Thoracic aorta (tissue), 2 donors: ENCODE results near the gene APBA3. TPM values are rescaled to one million over a fixed set of nuclear protein-coding genes. Genes with fewer than 3 reads are reported as not detected.

Experiments used
- ATAC-seq: fragments of 150-250 bp; one replicate; pipeline ENCODE4 v1.8.0; 2017; ENCODE audit warnings: low read depth; ENCODE audit not compliant: insufficient number of reproducible peaks, low FRiP score
- DNase-seq: peaks from one replicate; pipeline ENCODE4 v3.0.0-alpha.2; 2020; ENCODE audit warnings: low spot score
- H3K27ac ChIP-seq, 2 donors: fragments of 200-600 bp; sonication (generic); 1 replicate in 1 of 2; 2 replicates in 1 of 2; pipeline ENCODE4 v1.5.1; 2016; ENCODE audit warnings: mild to moderate bottlenecking in 2 of 2, moderate library complexity in 2 of 2
- H3K27me3 ChIP-seq: fragments of 200-600 bp; sonication (generic); replicated peaks from 2 replicates; pipeline ENCODE4 v1.6.0; 2016; ENCODE audit warnings: mild to moderate bottlenecking; ENCODE audit not compliant: insufficient read depth
- H3K36me3 ChIP-seq: fragments of 200-600 bp; sonication (generic); one replicate; pipeline ENCODE4 v1.5.1; 2016
- H3K4me1 ChIP-seq, 2 donors: fragments of 200-600 bp; sonication (generic); 1 replicate in 1 of 2; 2 replicates in 1 of 2; pipeline versions ENCODE4 v1.5.1 to v1.6.0; 2016; ENCODE audit warnings: low read depth in 2 of 2, mild to moderate bottlenecking in 1 of 2; ENCODE audit not compliant: control insufficient read depth in 1 of 2
- H3K4me3 ChIP-seq: fragments of 200-600 bp; sonication (generic); 2 replicates; pipeline ENCODE4 v1.5.1; 2016; ENCODE audit warnings: mild to moderate bottlenecking
- H3K9me3 ChIP-seq: fragments of 200-600 bp; sonication (generic); 2 replicates; pipeline ENCODE4 v1.5.1; 2016
- total RNA-seq, 2 donors: library from RNA; depleted of rRNA; stranded (reverse); fragments of >200 nt; gene quantifications; one replicate each; pipeline versions ENCODE4 v1.1.0 to v1.2.3, GENCODE V29; 2016
- TF ChIP-seq, protein P1 (sequence below): fragments of 200-600 bp; sonication (generic); IDR thresholded peaks from one replicate; pipeline ENCODE4 v1.5.1; 2019; ENCODE audit warnings: antibody characterized with exemption

APBA3 gene
- total RNA-seq, 2 donors from 2014 or later = 17.4 to 26.8 TPM

DNA sequence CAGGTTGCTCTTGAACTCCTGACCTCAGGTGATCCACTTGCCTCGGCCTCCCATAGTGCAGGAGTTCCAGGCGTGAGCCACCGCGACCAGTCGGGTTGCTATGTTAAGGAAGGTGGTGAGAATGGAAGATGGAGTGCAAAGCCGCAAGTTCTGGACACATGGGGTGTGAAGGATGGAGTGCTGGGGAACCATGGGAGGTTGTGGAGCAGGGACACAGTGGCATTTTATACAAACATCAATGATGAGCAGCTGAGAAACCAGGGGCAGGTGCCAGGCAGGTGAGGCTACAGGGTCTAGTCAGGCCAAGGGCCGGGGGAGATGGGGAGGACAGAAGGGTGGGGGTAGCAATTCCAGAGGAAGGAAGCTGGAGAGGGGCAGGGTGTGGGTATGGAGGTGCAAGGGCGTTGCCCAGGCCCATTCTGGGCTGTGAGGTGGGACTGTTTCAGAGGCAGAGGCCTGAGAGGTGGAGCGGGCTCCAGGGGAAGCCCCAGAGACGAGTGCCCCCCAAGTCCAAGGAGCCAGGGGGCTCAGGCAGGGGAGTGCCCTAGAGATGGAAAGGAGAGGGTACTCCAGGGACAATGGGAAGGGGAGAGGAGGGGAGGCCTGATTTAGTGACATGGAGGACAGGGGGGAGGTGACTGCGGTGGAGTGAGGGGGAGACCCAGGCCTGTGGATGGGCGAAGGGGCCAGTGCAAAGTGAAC is 12.5 kb upstream of the APBA3 start:
- H3K4me3 ChIP-seq = no peak overlapping the region
- no peaks in the 10 kb centered on the region for H3K4me1 ChIP-seq
- DNase-seq (no peak), ATAC-seq (no peak)
- H3K27me3 ChIP-seq = no peaks in the 10 kb centered on the region
- H3K9me3 ChIP-seq = no peaks in the 10 kb centered on the region
- H3K36me3 ChIP-seq = no peaks in the 10 kb centered on the region
- TF ChIP-seq, protein P1, sequence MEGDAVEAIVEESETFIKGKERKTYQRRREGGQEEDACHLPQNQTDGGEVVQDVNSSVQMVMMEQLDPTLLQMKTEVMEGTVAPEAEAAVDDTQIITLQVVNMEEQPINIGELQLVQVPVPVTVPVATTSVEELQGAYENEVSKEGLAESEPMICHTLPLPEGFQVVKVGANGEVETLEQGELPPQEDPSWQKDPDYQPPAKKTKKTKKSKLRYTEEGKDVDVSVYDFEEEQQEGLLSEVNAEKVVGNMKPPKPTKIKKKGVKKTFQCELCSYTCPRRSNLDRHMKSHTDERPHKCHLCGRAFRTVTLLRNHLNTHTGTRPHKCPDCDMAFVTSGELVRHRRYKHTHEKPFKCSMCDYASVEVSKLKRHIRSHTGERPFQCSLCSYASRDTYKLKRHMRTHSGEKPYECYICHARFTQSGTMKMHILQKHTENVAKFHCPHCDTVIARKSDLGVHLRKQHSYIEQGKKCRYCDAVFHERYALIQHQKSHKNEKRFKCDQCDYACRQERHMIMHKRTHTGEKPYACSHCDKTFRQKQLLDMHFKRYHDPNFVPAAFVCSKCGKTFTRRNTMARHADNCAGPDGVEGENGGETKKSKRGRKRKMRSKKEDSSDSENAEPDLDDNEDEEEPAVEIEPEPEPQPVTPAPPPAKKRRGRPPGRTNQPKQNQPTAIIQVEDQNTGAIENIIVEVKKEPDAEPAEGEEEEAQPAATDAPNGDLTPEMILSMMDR = no peak
- H3K27ac ChIP-seq = no peak overlapping the region

DNA sequence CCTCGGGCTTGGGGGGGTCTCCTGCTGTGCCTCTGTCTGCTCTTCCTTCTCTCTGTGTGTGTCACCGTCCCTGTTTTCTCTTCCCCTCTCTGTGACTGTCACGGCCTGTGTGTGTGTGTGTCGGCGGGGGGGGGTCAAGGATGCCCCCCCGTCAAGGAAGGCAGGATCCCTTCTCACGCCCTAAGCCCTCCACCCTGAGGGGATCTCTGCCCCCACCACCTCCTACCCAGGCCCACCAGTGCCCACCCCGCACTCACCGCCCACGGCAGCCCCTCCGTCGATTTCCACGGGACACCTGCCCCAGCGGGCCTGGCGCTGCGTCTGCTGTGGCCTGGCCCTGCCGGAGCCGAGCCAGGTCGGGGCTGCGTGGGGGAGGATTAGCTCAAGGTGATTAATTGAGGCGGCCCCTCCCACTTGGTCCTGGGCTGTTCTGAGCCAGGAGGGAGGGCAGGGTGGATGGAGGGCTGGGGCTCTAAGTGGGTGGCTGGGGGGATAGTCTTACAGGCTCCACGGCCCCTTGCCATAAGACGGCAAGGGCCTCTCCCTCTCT is 10.5 kb upstream of the APBA3 start, which contains the start of gene RAX2:
Gene RAX2 (minus strand): TSS at position 323 of the 550 bp plus-strand sequence. CDS start 486 bp downstream, outside the sequence.
- Histone ChIP-seq H3K9me3 (no peaks in the 10 kb centered on the region), H3K36me3 (peaks cover 8% of the 10 kb centered on the region), H3K27me3 (no peaks in the 10 kb centered on the region), H3K4me1 (no peaks in the 10 kb centered on the region), H3K4me3 (no peak within 1 kb of the TSS), H3K27ac (no peak within 1 kb of the TSS)
- ATAC-seq (no peak), DNase-seq (no peak)
- TF ChIP-seq, protein P1 = no peak

DNA sequence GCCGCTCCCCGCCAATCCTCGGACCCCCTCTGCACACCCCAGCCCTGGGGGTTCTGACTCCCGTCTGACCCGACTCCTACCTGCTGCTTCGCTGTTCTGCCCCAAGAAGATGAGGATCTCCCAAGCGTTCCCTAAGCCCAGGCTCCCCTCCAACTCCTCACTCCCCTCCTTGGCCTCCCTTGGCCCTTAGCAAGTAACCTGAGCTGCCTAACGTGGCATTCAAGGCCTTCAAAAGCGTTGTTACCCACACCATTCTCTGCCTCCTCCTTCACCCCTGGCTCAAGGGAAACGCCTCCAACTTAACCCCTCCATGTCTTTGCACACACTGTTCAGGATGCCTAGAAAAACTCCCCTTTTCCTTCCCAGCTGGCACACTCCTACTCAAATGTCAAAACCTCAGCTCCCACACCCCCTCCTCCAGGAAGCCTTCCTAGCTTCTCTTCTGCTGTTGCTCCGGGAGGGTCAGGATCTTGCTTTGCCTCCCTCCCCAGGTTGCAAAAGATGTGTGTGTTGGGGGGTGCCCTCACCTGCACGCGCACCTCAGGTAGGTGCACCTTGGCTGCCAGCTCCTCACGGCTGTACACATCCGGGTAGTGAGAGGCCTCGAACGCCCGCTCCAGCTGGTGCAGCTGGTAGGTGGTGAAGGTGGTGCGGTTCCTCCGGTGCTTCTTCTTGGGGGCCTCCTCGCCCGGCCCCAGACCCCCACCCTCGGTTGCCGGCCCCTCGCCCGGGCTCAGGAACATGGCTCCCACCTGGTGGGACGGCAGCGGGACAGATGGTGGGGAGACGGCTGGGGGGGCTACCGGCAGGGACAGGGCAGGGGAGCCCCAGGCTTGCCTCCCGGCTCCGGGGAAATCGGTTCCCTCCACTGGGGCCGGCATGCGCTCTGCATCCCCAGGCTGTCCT is 9.8 kb upstream of the APBA3 start:
- H3K4me3 ChIP-seq = no peak overlapping the region
- TF ChIP-seq, protein P1 = no peak
- no peaks in the 10 kb centered on the region for H3K27me3 ChIP-seq
- H3K9me3 ChIP-seq = no peaks in the 10 kb centered on the region
- no peak overlapping the region for H3K27ac ChIP-seq
- no peaks in the 10 kb centered on the region for H3K4me1 ChIP-seq
- DNase-seq (no peak), ATAC-seq (no peak)
- peaks cover 9% of the 10 kb centered on the region for H3K36me3 ChIP-seq

DNA sequence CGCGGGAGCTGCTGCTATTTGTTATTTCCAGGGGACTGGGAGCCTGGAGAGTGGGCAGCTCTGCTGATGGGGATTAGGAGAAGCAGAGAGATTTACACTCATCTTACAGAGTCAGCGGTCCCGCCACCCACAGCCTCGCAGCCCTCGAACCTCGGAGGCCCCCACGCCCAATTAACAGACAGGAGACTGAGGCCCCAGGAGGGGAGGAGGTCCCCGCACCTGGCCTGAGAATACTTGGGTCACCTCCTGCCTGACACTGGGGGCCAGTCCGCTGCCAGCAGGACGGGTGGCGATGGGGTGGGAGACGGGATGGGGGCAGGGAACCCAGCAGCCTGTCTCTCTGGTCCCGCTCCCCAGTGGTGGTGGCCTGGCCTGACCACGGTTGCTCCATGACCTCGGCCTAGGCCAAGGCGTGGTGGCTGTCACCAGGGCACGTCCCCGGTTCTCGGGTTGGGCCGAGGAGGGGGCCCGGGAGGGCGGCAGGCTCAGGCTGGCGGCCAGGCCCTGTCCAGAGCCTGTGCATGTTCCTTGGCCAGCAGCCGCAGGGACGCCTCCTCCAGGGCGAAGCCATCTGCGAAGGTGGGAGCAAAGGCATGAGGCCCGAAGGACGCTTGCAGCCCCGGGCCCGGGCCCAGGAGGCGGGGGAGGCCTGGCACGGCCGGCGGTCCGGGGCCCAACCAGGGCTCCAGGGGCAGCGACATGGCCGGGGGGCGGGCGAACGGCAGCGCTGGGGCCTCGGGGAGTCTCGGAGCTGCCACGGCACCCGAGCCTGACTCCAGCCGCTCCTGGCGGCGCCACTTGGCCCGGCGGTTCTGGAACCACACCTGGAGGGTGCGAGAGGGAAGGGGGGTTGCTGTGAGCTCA is 8.9 kb upstream of the APBA3 start:
- H3K9me3 ChIP-seq = no peaks in the 10 kb centered on the region
- ATAC-seq = no peak
- peaks cover 14% of the 10 kb centered on the region for H3K36me3 ChIP-seq
- no peak overlapping the region for H3K27ac ChIP-seq
- no peaks in the 10 kb centered on the region for H3K4me1 ChIP-seq
- no peak for DNase-seq
- H3K27me3 ChIP-seq = no peaks in the 10 kb centered on the region
- TF ChIP-seq, protein P1 = no peak
- no peak overlapping the region for H3K4me3 ChIP-seq
